HG03060 (cell line): Measurements from ENCODE around the gene FHOD3.
"Not testable (repeated sequence)": the region's sequence is repeated elsewhere in the genome, so short reads cannot be mapped to it uniquely, and the experiment has no call there.

Experiments
- ATAC-seq: cut with Tn5 transposase; IDR thresholded peaks from one replicate; pipeline ENCODE4 v1.9.1; 2021; ENCODE audit warnings: low read depth, moderate number of reproducible peaks; ENCODE audit not compliant: unreplicated experiment

FHOD3 gene

GRCh38 chr18:36440614-36441013, 143.1 kb downstream of the FHOD3 start:
- no peak for ATAC-seq

- no peak for ATAC-seq
Observed at GRCh38 chr18:36441426-36442240, 144.1 kb downstream of the FHOD3 start.

- no peak for ATAC-seq
Observed at GRCh38 chr18:36442717-36443116, 145.2 kb downstream of the FHOD3 start.

GRCh38 chr18:36446059-36446458, 148.5 kb downstream of the FHOD3 start:
- ATAC-seq, result no peak

- ATAC-seq, result no peak
Observed at GRCh38 chr18:36448384-36449290, 151.1 kb downstream of the FHOD3 start.

GRCh38 chr18:36449451-36449850, 151.9 kb downstream of the FHOD3 start:
- no peak for ATAC-seq

GRCh38 chr18:36450264-36450663, 152.8 kb downstream of the FHOD3 start:
- no peak for ATAC-seq

- no peak for ATAC-seq
Observed at GRCh38 chr18:36451454-36452251, 154.1 kb downstream of the FHOD3 start.

- ATAC-seq, result no peak
Observed at GRCh38 chr18:36454245-36454644, 156.7 kb downstream of the FHOD3 start.

- ATAC-seq, result no peak
Observed at GRCh38 chr18:36454848-36455458, 157.4 kb downstream of the FHOD3 start.

GRCh38 chr18:36455931-36456330, 158.4 kb downstream of the FHOD3 start:
- ATAC-seq, result no peak

- ATAC-seq, result no peak
Observed at GRCh38 chr18:36456622-36457021, 159.1 kb downstream of the FHOD3 start.

GRCh38 chr18:36457683-36458082, 160.2 kb downstream of the FHOD3 start:
- no peak for ATAC-seq

- no peak for ATAC-seq
Observed at GRCh38 chr18:36458306-36458705, 160.8 kb downstream of the FHOD3 start.

GRCh38 chr18:36459203-36459602, 161.7 kb downstream of the FHOD3 start:
- ATAC-seq, result no peak

GRCh38 chr18:36459786-36460185, 162.3 kb downstream of the FHOD3 start:
- ATAC-seq, result no peak

GRCh38 chr18:36460324-36460850, 162.9 kb downstream of the FHOD3 start:
- no peak for ATAC-seq

GRCh38 chr18:36460854-36461253, 163.3 kb downstream of the FHOD3 start:
- no peak for ATAC-seq

- no peak for ATAC-seq
Observed at GRCh38 chr18:36461551-36461987, 164.1 kb downstream of the FHOD3 start.

GRCh38 chr18:36463516-36463915, 166.0 kb downstream of the FHOD3 start:
- ATAC-seq, result not testable (repeated sequence)
